Peyer's patch (tissue), 4 donors: ENCODE measurements around the gene ANKRD22.
A peak's percentile ranks its signal among the peaks of the same experiment; 100 is the strongest.

Source experiments
- CTCF ChIP-seq, 6 experiments: fragments of 450-650 bp in 4 of 6; fragments of 200-600 bp in 2 of 6; sonication (generic) in 1 of 6; IDR thresholded peaks; one replicate each; pipeline ENCODE4 v1.5.1; 2017 to 2019; ENCODE audit warnings: antibody characterized with exemption in 6 of 6, mild to moderate bottlenecking in 3 of 6, moderate library complexity in 1 of 6
- POLR2A ChIP-seq, 2 donors: fragments of 450-650 bp; IDR thresholded peaks; one replicate each; pipeline ENCODE4 v1.5.1; 2017; ENCODE audit warnings: antibody characterized with exemption in 2 of 2, mild to moderate bottlenecking in 2 of 2, moderate library complexity in 2 of 2

- peak in 1 of 6 experiments; percentile 1 for TF ChIP-seq CTCF (IDR thresholded peaks at IDR 0.05)
- TF ChIP-seq POLR2A (IDR thresholded peaks at IDR 0.05) = no peak
These were observed 15.8 kb downstream of the ANKRD22 start for GRCh38 chr10:88835910-88836221.
